Fibroblast of mammary gland (primary cell): Measurements from ENCODE around the gene DHRS2.
"Not testable (repeated sequence)": the region's sequence is repeated elsewhere in the genome, so short reads cannot be mapped to it uniquely, and the experiment has no call there.

Experiments
- DNase-seq: peaks from one replicate; pipeline ENCODE4 v3.0.0-alpha.2; 2010; ENCODE audit warnings: low read depth
- H3K4me3 ChIP-seq: 2 replicates; pipeline ENCODE4 v1.5.1; 2011; ENCODE audit warnings: low read depth, mild to moderate bottlenecking, low read length, moderate library complexity; ENCODE audit not compliant: control insufficient read depth
- CTCF ChIP-seq: conservative IDR thresholded peaks from 2 replicates; pipeline ENCODE4 v1.5.1; 2011; ENCODE audit warnings: low read depth, low read length, inconsistent platforms; ENCODE audit not compliant: control insufficient read depth, insufficient read depth

DHRS2 gene, protein sequence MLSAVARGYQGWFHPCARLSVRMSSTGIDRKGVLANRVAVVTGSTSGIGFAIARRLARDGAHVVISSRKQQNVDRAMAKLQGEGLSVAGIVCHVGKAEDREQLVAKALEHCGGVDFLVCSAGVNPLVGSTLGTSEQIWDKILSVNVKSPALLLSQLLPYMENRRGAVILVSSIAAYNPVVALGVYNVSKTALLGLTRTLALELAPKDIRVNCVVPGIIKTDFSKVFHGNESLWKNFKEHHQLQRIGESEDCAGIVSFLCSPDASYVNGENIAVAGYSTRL

GRCh38 chr14:23636317-23637211, at the start of gene DHRS2:
DHRS2 (plus strand) TSS chr14:23636364; CDS start chr14:23638865, 2,501 bp downstream.
- no peak for TF ChIP-seq CTCF
- no peak within 1 kb of the TSS for H3K4me3 ChIP-seq
- DNase-seq: no peak

- peak; percentile 69 for TF ChIP-seq CTCF
- peak; percentile 81 for DNase-seq
These were observed 47.1 kb upstream of the DHRS2 start for GRCh38 chr14:23588884-23589598.

DNA sequence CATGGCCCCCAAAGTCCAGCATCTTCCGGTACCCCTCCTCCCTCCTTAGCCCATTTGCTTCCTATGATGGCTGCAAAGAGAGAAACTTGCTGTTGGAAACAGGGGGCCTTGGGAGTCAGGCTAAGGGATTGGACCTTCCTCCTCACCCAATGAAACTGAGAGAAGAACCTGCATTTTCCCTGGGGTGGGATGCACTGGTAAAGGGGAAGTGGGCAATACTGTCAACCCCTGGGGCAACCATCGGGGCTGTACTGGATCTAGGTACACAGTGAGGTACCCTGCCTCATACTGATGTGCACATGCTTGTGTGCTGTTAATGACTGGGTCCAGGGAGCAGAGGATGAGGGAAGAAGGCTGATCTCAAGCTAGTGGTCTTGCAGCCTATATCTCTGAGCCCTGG, 46.6 kb upstream of the DHRS2 start:
- TF ChIP-seq CTCF: no peak
- no peak overlapping the region for H3K4me3 ChIP-seq
- no peak for DNase-seq

More at GRCh38 chr14:23588884-23589598, 47.1 kb upstream of the DHRS2 start:
- no peak overlapping the region for H3K4me3 ChIP-seq

DNA sequence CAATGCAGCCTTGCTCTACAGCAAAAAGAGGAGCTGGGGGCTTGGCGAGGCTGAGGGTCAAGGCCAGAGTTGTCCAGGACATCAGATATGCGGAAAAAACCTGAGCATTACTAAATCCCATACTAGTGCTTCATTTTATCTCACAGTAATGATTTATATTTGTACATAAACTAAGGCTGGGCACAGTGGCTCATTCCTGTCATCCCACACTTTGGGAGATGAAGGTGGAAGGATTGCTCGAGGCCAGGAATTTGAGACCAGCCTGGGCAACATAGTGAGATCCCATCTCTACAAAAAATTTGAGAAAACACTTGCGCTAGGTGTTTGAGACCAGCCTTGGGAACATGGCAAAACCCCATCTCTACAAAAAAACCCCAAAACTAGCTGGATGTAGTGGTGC, 46.0 kb upstream of the DHRS2 start:
- no peak for TF ChIP-seq CTCF
- no peak overlapping the region for H3K4me3 ChIP-seq
- DNase-seq: no peak

- DNase-seq, H3K4me3 ChIP-seq: not testable (repeated sequence)
These were observed 42.0 kb upstream of the DHRS2 start for GRCh38 chr14:23594191-23594590.

DNA sequence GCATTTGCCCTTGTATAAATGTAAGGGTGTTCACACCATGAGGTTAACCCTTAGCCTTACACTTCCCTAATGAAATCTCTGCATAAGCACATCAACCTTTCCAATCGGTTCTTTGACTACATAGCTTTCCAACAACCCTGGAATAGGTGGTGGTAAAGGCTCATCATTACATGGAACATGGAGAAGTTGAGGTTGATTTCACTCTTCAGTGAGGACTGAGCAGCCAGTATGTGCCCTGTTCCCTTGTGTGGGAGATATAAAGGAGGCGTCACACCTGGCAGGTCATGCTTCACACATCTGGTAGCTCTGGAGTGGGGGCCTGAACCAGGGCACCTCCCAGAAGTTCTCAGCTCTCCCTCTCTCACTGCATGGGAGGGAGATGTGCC, 35.8 kb upstream of the DHRS2 start:
- no peak for TF ChIP-seq CTCF
- DNase-seq: no peak
- no peak overlapping the region for H3K4me3 ChIP-seq
